Activated CD4-positive, alpha-beta T cell treated with anti-CD3 and anti-CD28 coated beads, Interleukin-2, amount 50 U/mL, for 4 hours (primary cell): ENCODE data around the gene OR1I1.
"Not testable (repeated sequence)": the region's sequence is repeated elsewhere in the genome, so short reads cannot be mapped to it uniquely, and the experiment has no call there.

Source experiments
- DNase-seq, 2 experiments: peaks; one replicate each; pipeline ENCODE4 v3.0.0-alpha.2; 2020

The OR1I1 gene

GRCh38 chr19:15081911-15082310 lies at the start of gene OR1I1:
OR1I1 (plus strand) TSS chr19:15082211; CDS start chr19:15087066, 4,855 bp downstream.
- no peak for DNase-seq

- DNase-seq, result no peak
Observed at GRCh38 chr19:15035795-15036311, 46.2 kb upstream of the OR1I1 start.

GRCh38 chr19:15037586-15037985 lies 44.4 kb upstream of the OR1I1 start:
- DNase-seq, result no peak

- DNase-seq, result no peak
Observed at GRCh38 chr19:15038294-15038693, 43.7 kb upstream of the OR1I1 start.

GRCh38 chr19:15042003-15042402 lies 40.0 kb upstream of the OR1I1 start:
- no peak for DNase-seq

GRCh38 chr19:15042826-15043225 lies 39.2 kb upstream of the OR1I1 start:
- DNase-seq, result no peak

GRCh38 chr19:15045506-15045905 lies 36.5 kb upstream of the OR1I1 start:
- DNase-seq, result no peak

GRCh38 chr19:15047680-15048079 lies 34.3 kb upstream of the OR1I1 start:
- no peak for DNase-seq

GRCh38 chr19:15048128-15048527 lies 33.9 kb upstream of the OR1I1 start:
- no peak for DNase-seq

GRCh38 chr19:15048885-15049541 lies 33.0 kb upstream of the OR1I1 start, which contains the start of gene CASP14:
CASP14 (plus strand) TSS chr19:15049480; CDS start chr19:15052252, 2,772 bp downstream.
- DNase-seq, result no peak

GRCh38 chr19:15050639-15051038 lies 31.4 kb upstream of the OR1I1 start:
- no peak for DNase-seq

- no peak for DNase-seq
Observed at GRCh38 chr19:15062036-15062435, 20.0 kb upstream of the OR1I1 start.

- not testable (repeated sequence) for DNase-seq
Observed at GRCh38 chr19:15070386-15070785, 11.6 kb upstream of the OR1I1 start.

GRCh38 chr19:15072930-15073647 lies 8.9 kb upstream of the OR1I1 start:
- no peak for DNase-seq

GRCh38 chr19:15074371-15074770 lies 7.6 kb upstream of the OR1I1 start:
- no peak for DNase-seq

- no peak for DNase-seq
Observed at GRCh38 chr19:15075806-15076205, 6.2 kb upstream of the OR1I1 start.

- not testable (repeated sequence) for DNase-seq
Observed at GRCh38 chr19:15080002-15080401, 2.0 kb upstream of the OR1I1 start.

GRCh38 chr19:15087182-15087581 lies 5.2 kb downstream of the OR1I1 start:
- DNase-seq, result no peak

- DNase-seq, result peak in 1 of 2 experiments; percentile 19
Observed at GRCh38 chr19:15091918-15092753, 10.1 kb downstream of the OR1I1 start.

GRCh38 chr19:15093001-15093400 lies 11.0 kb downstream of the OR1I1 start:
- no peak for DNase-seq

- no peak for DNase-seq
Observed at GRCh38 chr19:15096223-15096622, 14.2 kb downstream of the OR1I1 start.

- not testable (repeated sequence) for DNase-seq
Observed at GRCh38 chr19:15097980-15098379, 16.0 kb downstream of the OR1I1 start.

- no peak for DNase-seq
Observed at GRCh38 chr19:15098460-15098859, 16.4 kb downstream of the OR1I1 start.
